Natural killer cell (primary cell): Measurements from ENCODE around the gene DBT. TPM values are rescaled to one million over a fixed set of nuclear protein-coding genes. Genes with fewer than 3 reads are reported as not detected.

Experiments used
- ATAC-seq, 3 donors: fragments of 150-1000 bp in 2 of 3; fragments of 200-7000 bp in 1 of 3; cut with Tn5 transposase; 1 replicate in 1 of 3; 2 replicates in 2 of 3; pipeline ENCODE4 v1.10.0; 2021; ENCODE audit warnings: mild to moderate bottlenecking in 2 of 3, moderate library complexity in 2 of 3
- DNase-seq, 2 donors: peaks; one replicate each; pipeline versions ENCODE4 v3.0.0 to v3.0.0-alpha.2; 2013 to 2021; ENCODE audit warnings: mixed read lengths in 1 of 2
- H3K27ac ChIP-seq: one replicate; pipeline ENCODE4 v1.5.1; 2013; ENCODE audit warnings: mild to moderate bottlenecking, low read length
- H3K27me3 ChIP-seq: one replicate; pipeline ENCODE4 v1.6.1; 2013; ENCODE audit warnings: low read length; ENCODE audit not compliant: control insufficient read depth, insufficient read depth
- H3K36me3 ChIP-seq: one replicate; pipeline ENCODE4 v1.6.1; 2013; ENCODE audit warnings: low read length; ENCODE audit not compliant: control insufficient read depth, insufficient read depth
- H3K4me1 ChIP-seq: one replicate; pipeline ENCODE4 v1.6.1; 2013; ENCODE audit warnings: low read length; ENCODE audit not compliant: control insufficient read depth, insufficient read depth
- H3K4me3 ChIP-seq: one replicate; pipeline ENCODE4 v1.5.1; 2013; ENCODE audit warnings: low read length
- H3K9me3 ChIP-seq: one replicate; pipeline ENCODE4 v1.6.1; 2013; ENCODE audit warnings: low read length; ENCODE audit not compliant: control insufficient read depth, insufficient read depth
- H3K27ac Mint-ChIP-seq, 2 donors: one replicate each; pipeline ENCODE4 v1.8.0; 2022; ENCODE audit warnings: mild to moderate bottlenecking in 2 of 2, mixed read lengths in 2 of 2, moderate library complexity in 1 of 2
- H3K27me3 Mint-ChIP-seq, 2 donors: one replicate each; pipeline ENCODE4 v1.8.0; 2022; ENCODE audit warnings: low read depth in 2 of 2, mixed read lengths in 2 of 2
- H3K36me3 Mint-ChIP-seq: one replicate; pipeline ENCODE4 v1.8.0; 2022; ENCODE audit warnings: mixed read lengths
- H3K4me1 Mint-ChIP-seq, 2 donors: one replicate each; pipeline ENCODE4 v1.8.0; 2022; ENCODE audit warnings: mixed read lengths in 2 of 2
- H3K4me3 Mint-ChIP-seq: one replicate; pipeline ENCODE4 v1.8.0; 2022; ENCODE audit warnings: mild to moderate bottlenecking, moderate library complexity, mixed read lengths
- H3K9me3 Mint-ChIP-seq, 2 donors: one replicate each; pipeline ENCODE4 v1.8.0; 2022; ENCODE audit warnings: mixed read lengths in 2 of 2
- CTCF ChIP-seq: fragments of 200-600 bp; IDR thresholded peaks from one replicate; pipeline ENCODE4 v1.8.0; 2022; ENCODE audit warnings: antibody characterized with exemption
- WGBS: methylation state at CpG from one replicate; pipeline ENCODE4 v1.1.7; 2013; ENCODE audit warnings: missing lambda C conversion rate; ENCODE audit not compliant: insufficient coverage; 5-methylcytosine and 5-hydroxymethylcytosine counted together
- intact Hi-C: fragments of 100-400 bp; cut with micrococcal nuclease; formaldehyde crosslinking; loops from one replicate; pipeline ENCODE4 v1.14.2; 2022
- total RNA-seq, 4 donors: library from RNA; stranded (reverse); fragments of 120-200 nt in 1 of 4; gene quantifications; one replicate each; pipeline versions ENCODE4 v1.2.3 to v1.2.4, GENCODE V29; 2013 to 2022

The DBT gene
- total RNA-seq, 3 donors from 2014 or later (not counting 1 experiment from before 2014, with no cell fraction given), result 9.9 to 11.5 (median 10.2) TPM

GRCh38 chr1:100219883-100220282, 29.8 kb downstream of the DBT start:
- 100% methylated on average over 2 of the region's 2 CpGs for WGBS
- H3K9me3 Mint-ChIP-seq, result no peaks in the 10 kb centered on the region
- Histone ChIP-seq H3K27me3 (no peaks in the 10 kb centered on the region), H3K4me1 (peaks cover 8% of the 10 kb centered on the region), H3K4me3 (no peak overlapping the region), H3K9me3 (no peaks in the 10 kb centered on the region), H3K36me3 (peaks cover 9% of the 10 kb centered on the region), H3K27ac (no peak overlapping the region)
- peak in 2 of 3 donors; percentile 38 to 54 for ATAC-seq
- H3K36me3 Mint-ChIP-seq, result no peaks in the 10 kb centered on the region
- intact Hi-C loops, result no loop called here
- no peaks in the 10 kb centered on the region for H3K27me3 Mint-ChIP-seq
- no peak for TF ChIP-seq CTCF
- no peak for DNase-seq
- H3K27ac Mint-ChIP-seq, result peak overlapping the region; percentile 77 to 84
- H3K4me1 Mint-ChIP-seq, result peaks cover 11 to 14% of the 10 kb centered on the region in 2 donors
- peak overlapping the region; percentile 58 for H3K4me3 Mint-ChIP-seq

GRCh38 chr1:100219457-100219856, 30.2 kb downstream of the DBT start:
- Histone ChIP-seq H3K9me3 (no peaks in the 10 kb centered on the region), H3K4me1 (peaks cover 8% of the 10 kb centered on the region), H3K4me3 (no peak overlapping the region), H3K27ac (no peak overlapping the region), H3K27me3 (no peaks in the 10 kb centered on the region), H3K36me3 (peaks cover 12% of the 10 kb centered on the region)
- H3K27ac Mint-ChIP-seq, result peak overlapping the region; percentile 77 to 84
- H3K4me3 Mint-ChIP-seq, result peak overlapping the region; percentile 58
- intact Hi-C loops, result no loop called here
- DNase-seq, result no peak
- no peaks in the 10 kb centered on the region for H3K36me3 Mint-ChIP-seq
- no peaks in the 10 kb centered on the region for H3K27me3 Mint-ChIP-seq
- ATAC-seq, result peak; percentile 64 to 96 (median 92)
- H3K4me1 Mint-ChIP-seq, result peaks cover 11 to 14% of the 10 kb centered on the region in 2 donors
- 57% methylated on average over 4 of the region's 6 CpGs for WGBS
- no peak for TF ChIP-seq CTCF
- no peaks in the 10 kb centered on the region for H3K9me3 Mint-ChIP-seq

- H3K4me3 Mint-ChIP-seq, result no peak overlapping the region
- peaks cover 23% of the 10 kb centered on the region for H3K36me3 ChIP-seq
- WGBS, result 95% methylated on average over 2 of the region's 2 CpGs
- intact Hi-C loops, result no loop called here
- peaks cover 6% of the 10 kb centered on the region for H3K36me3 Mint-ChIP-seq
- no peak for ATAC-seq
- H3K27me3 Mint-ChIP-seq, result no peaks in the 10 kb centered on the region
- H3K4me1 Mint-ChIP-seq, result peaks cover 11 to 14% of the 10 kb centered on the region in 2 donors
- H3K9me3 Mint-ChIP-seq, result no peaks in the 10 kb centered on the region
- H3K4me1 ChIP-seq, result peaks cover 8% of the 10 kb centered on the region
- no peak overlapping the region for H3K27ac Mint-ChIP-seq
- no peak overlapping the region for H3K4me3 ChIP-seq
- no peak for DNase-seq
- no peaks in the 10 kb centered on the region for H3K27me3 ChIP-seq
- H3K9me3 ChIP-seq, result no peaks in the 10 kb centered on the region
- no peak for TF ChIP-seq CTCF
- no peak overlapping the region for H3K27ac ChIP-seq
Measured at GRCh38 chr1:100217834-100218233, 31.8 kb downstream of the DBT start.

- Mint-ChIP-seq H3K27me3 (no peaks in the 10 kb centered on the region), H3K4me1 (peaks cover 9% of the 10 kb centered on the region in 2 donors), H3K36me3 (peaks cover 15% of the 10 kb centered on the region), H3K4me3 (no peak overlapping the region), H3K27ac (no peak overlapping the region), H3K9me3 (no peaks in the 10 kb centered on the region)
- Histone ChIP-seq H3K4me3 (no peak overlapping the region), H3K27me3 (no peaks in the 10 kb centered on the region), H3K36me3 (peaks cover 38% of the 10 kb centered on the region), H3K9me3 (no peaks in the 10 kb centered on the region), H3K27ac (no peak overlapping the region), H3K4me1 (peaks cover 8% of the 10 kb centered on the region)
- intact Hi-C loops, result no loop called here
- 86% methylated on average over 1 of the region's 1 CpG for WGBS
- no peak for TF ChIP-seq CTCF
- ATAC-seq (no peak), DNase-seq (no peak)
Measured at GRCh38 chr1:100215101-100215500, 34.5 kb downstream of the DBT start.
